PFSK-1 (cell line): Measurements from ENCODE around the gene ANKMY1.

ENCODE experiments used
- FOXP2 ChIP-seq: optimal IDR thresholded peaks from 2 replicates; pipeline ENCODE3; 2011; ENCODE audit warnings: borderline replicate concordance, control low read depth, inconsistent platforms; ENCODE audit not compliant: insufficient read depth; ENCODE audit errors: extremely low read length, extremely low read depth
- POLR2AphosphoS5 ChIP-seq: IDR thresholded peaks from 2 replicates; pipeline ENCODE4 v1.6.1; 2012; ENCODE audit warnings: low read depth, mild to moderate bottlenecking, control low read depth, low read length, moderate library complexity
- REST ChIP-seq, 2 experiments: IDR thresholded peaks; 2 replicates each; pipeline versions ENCODE4 v1.6.1 to v1.8.0; 2011 to 2012; ENCODE audit warnings: low read depth in 2 of 2, low read length in 2 of 2, control low read depth in 1 of 2, inconsistent platforms in 1 of 2, mild to moderate bottlenecking in 1 of 2, moderate library complexity in 1 of 2; ENCODE audit not compliant: insufficient read depth in 1 of 2
- SIN3A ChIP-seq: IDR thresholded peaks from 2 replicates; pipeline ENCODE4 v1.6.1; 2012; ENCODE audit warnings: mild to moderate bottlenecking, low read length, moderate library complexity, borderline replicate concordance; ENCODE audit not compliant: insufficient read depth
- TAF1 ChIP-seq: IDR thresholded peaks from 2 replicates; pipeline ENCODE4 v1.6.1; 2012; ENCODE audit warnings: low read length, control low read depth, borderline replicate concordance; ENCODE audit not compliant: insufficient read depth

DNA sequence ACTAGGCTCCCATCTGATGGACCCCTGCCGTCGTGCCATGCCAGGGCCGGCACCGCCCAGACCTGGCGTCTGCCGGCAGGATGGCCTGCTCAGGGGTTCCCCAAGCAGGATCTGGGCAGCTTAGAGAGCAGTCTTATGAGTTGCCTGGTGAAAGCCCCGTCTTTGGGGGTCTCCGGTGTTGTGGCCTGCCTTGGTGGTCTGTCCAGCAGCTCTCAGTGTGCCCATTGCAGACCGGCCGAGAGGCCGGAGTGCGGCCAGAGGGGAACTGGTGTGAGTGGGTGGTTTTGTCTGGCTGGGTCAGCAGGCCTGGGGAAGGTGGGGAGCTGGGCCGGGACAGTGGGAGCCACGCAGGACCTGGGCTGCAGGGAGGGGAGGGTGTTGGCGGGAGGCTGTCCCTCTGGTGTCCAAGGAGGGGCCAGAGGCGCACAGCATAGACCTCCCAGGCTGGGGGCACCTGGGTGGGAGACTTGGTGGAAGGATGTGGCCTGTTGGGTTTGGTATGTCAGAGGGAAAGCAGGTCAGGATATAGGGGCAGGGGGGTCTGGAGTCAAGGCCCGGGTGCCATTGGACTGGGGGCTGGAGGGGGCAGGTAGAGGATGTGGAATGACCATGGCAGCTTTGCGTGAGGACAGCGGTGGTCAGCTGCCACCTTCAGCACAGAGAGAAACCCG, 105.9 kb downstream of the ANKMY1 start:
- TF ChIP-seq POLR2AphosphoS5 (no peak), TAF1 (no peak), SIN3A (no peak), REST (IDR thresholded peaks at IDR 0.05; ENCODE audit: insufficient read depth in 1 of 2, low read depth in 2 of 2, low read length in 2 of 2) (no peak), FOXP2 (no peak)
